PFSK-1 (cell line): ENCODE results near the gene FCHO1.

Experiments
- FOXP2 ChIP-seq: optimal IDR thresholded peaks from 2 replicates; pipeline ENCODE3; 2011; ENCODE audit warnings: borderline replicate concordance, control low read depth, inconsistent platforms; ENCODE audit not compliant: insufficient read depth; ENCODE audit errors: extremely low read length, extremely low read depth
- POLR2AphosphoS5 ChIP-seq: IDR thresholded peaks from 2 replicates; pipeline ENCODE4 v1.6.1; 2012; ENCODE audit warnings: low read depth, mild to moderate bottlenecking, control low read depth, low read length, moderate library complexity
- REST ChIP-seq, 2 experiments: IDR thresholded peaks; 2 replicates each; pipeline versions ENCODE4 v1.6.1 to v1.8.0; 2011 to 2012; ENCODE audit warnings: low read depth in 2 of 2, low read length in 2 of 2, control low read depth in 1 of 2, inconsistent platforms in 1 of 2, mild to moderate bottlenecking in 1 of 2, moderate library complexity in 1 of 2; ENCODE audit not compliant: insufficient read depth in 1 of 2
- SIN3A ChIP-seq: IDR thresholded peaks from 2 replicates; pipeline ENCODE4 v1.6.1; 2012; ENCODE audit warnings: mild to moderate bottlenecking, low read length, moderate library complexity, borderline replicate concordance; ENCODE audit not compliant: insufficient read depth

GRCh38 chr19:17726964-17727773 lies 24.1 kb upstream of the FCHO1 start:
- TF ChIP-seq POLR2AphosphoS5: peak; percentile 25; the same call in 1 of the 2 replicates
- no peak for TF ChIP-seq FOXP2
- TF ChIP-seq REST (IDR thresholded peaks at IDR 0.05; ENCODE audit: insufficient read depth in 1 of 2, low read depth in 2 of 2, low read length in 2 of 2): no peak
- TF ChIP-seq SIN3A: no peak
